Measurements from ENCODE around the gene OR2H1.

DNA sequence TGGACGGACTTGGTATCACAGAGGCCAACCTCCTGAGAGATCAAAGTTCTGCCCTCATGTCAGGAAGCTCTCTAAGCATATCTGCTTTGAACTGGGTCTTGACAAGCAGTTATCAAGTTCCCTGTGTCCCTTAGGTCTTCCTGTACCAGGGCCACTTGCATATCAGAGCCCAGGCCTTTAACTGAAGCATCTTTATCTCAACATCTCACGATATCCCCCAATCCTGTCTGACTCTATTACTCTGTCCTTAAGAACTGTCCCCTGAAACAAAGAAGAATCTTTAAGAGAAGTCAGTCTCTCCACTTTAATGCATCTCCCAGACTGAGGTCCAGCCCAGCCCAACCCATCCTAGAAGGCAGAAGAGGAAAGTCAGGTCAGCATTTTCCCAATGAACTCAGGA, 22.6 kb downstream of the OR2H1 start:
- TF ChIP-seq, protein P1, sequence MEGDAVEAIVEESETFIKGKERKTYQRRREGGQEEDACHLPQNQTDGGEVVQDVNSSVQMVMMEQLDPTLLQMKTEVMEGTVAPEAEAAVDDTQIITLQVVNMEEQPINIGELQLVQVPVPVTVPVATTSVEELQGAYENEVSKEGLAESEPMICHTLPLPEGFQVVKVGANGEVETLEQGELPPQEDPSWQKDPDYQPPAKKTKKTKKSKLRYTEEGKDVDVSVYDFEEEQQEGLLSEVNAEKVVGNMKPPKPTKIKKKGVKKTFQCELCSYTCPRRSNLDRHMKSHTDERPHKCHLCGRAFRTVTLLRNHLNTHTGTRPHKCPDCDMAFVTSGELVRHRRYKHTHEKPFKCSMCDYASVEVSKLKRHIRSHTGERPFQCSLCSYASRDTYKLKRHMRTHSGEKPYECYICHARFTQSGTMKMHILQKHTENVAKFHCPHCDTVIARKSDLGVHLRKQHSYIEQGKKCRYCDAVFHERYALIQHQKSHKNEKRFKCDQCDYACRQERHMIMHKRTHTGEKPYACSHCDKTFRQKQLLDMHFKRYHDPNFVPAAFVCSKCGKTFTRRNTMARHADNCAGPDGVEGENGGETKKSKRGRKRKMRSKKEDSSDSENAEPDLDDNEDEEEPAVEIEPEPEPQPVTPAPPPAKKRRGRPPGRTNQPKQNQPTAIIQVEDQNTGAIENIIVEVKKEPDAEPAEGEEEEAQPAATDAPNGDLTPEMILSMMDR (IDR thresholded peaks at IDR 0.05), result no peak
- no peak for TF ChIP-seq EZH2 (IDR thresholded peaks at IDR 0.05)
